Loucy (cell line): ENCODE results near the gene FNDC3A.

Experiments
- EZH2phosphoT487 ChIP-seq: fragments of 200-600 bp; IDR thresholded peaks from 2 replicates; pipeline ENCODE4 v1.6.1; 2018; ENCODE audit warnings: antibody characterized with exemption, mild to moderate bottlenecking, moderate library complexity, borderline replicate concordance
- TF ChIP-seq, protein P1 (sequence below): fragments of 200-600 bp; sonication (generic); conservative IDR thresholded peaks from 2 replicates; pipeline ENCODE4 v1.5.1; 2014; ENCODE audit warnings: mild to moderate bottlenecking, antibody characterized with exemption, low read length

DNA sequence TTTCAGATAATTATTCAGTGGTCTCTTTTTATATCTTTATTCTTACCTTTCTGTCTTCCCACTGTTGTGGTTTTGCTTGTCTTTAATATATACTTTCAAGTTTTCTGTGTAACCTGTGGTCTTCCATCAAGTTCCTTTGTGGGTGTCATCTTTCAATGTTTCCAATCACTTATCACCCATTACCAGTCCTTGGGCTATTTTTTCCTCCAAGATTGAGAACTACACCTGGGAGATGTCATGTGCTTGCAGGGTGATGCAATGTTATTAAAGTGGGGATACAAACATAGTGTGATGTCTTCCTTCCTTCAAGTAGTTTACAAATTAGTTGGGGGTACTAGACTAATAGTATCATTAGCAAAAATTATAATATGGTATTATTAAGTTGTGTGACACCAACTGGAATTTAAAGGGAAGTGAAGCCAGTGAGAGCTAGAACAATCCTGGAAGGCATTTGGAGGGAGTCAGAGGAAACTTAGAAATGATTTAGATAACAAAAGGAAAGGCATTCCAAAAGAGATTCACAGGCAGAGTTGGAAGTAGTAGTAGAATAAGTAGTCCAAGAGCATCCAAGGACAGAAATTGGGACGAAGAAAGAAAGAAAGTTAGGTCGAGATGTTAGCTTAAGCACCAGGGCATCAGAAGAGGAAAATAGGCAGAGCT, 3.4 kb downstream of the FNDC3A start:
- TF ChIP-seq, protein P1, sequence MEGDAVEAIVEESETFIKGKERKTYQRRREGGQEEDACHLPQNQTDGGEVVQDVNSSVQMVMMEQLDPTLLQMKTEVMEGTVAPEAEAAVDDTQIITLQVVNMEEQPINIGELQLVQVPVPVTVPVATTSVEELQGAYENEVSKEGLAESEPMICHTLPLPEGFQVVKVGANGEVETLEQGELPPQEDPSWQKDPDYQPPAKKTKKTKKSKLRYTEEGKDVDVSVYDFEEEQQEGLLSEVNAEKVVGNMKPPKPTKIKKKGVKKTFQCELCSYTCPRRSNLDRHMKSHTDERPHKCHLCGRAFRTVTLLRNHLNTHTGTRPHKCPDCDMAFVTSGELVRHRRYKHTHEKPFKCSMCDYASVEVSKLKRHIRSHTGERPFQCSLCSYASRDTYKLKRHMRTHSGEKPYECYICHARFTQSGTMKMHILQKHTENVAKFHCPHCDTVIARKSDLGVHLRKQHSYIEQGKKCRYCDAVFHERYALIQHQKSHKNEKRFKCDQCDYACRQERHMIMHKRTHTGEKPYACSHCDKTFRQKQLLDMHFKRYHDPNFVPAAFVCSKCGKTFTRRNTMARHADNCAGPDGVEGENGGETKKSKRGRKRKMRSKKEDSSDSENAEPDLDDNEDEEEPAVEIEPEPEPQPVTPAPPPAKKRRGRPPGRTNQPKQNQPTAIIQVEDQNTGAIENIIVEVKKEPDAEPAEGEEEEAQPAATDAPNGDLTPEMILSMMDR: no peak
- TF ChIP-seq EZH2phosphoT487: no peak
